GM21576 (cell line): ENCODE results near the gene CPN1.
"Not testable (repeated sequence)": the region's sequence is repeated elsewhere in the genome, so short reads cannot be mapped to it uniquely, and the experiment has no call there.

Source experiments
- ATAC-seq: cut with Tn5 transposase; IDR thresholded peaks from one replicate; pipeline ENCODE4 v1.9.1; 2021; ENCODE audit warnings: mild to moderate bottlenecking, moderate library complexity; ENCODE audit not compliant: unreplicated experiment

CPN1 gene

GRCh38 chr10:100082276-100082675 is 607 bp upstream of the CPN1 start:
- not testable (repeated sequence) for ATAC-seq

- ATAC-seq = no peak
Measured at GRCh38 chr10:100076750-100077149, 4.9 kb downstream of the CPN1 start.

DNA sequence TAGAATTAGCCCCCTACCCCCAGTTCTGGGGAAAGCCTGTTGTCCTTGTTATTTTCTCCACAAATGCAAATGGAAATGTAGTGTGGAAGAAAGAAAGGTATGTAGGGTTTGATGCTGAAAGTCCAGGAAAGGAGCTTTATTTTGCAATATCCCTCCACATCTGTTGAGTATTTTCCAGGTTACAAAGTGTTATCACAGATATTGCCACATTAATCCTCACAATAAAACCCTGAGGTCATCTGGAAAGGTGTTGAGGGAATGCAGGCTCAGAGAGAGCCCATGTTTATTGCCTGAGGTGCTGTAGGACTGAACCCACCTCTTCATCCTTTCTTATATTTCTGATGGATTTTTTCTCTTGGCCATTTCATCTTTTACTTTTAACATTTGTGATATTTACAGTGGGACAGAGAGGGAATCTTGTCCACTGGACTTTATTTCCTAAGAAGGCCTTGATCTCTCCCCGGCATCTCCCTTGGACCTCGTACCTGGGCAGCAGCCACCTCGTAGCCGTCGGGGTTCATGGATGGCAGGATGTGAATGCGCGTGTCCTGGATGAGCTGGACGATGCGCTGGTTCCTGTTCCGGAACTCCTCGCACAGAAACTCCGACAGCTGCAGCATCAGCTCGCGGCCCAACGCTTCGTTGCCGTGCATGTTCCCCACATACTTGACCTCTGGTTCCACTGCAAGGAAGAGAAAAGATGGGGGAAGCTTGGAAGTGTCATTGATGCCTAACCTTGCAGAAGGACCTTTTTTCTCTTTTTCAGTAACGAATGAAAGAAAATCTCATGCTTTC is 6.0 kb downstream of the CPN1 start:
- no peak for ATAC-seq

DNA sequence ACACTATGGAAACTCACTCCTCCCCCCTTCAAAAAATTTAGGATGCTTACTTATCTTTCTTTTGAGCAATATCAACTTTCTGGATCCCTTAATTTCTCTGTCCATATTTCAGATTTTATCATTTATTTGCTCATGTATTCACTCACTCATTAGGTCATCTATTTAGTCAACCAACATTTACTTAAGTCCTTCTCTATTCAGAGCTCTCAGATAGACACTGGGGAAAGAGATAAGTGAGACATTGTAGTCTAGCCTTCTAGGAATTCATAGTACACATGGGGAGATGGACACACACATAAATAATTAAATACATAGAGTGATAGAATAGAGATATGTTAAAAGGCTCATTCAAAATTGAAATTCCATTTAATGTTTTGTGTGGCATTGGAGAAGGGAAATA is 9.2 kb downstream of the CPN1 start:
- no peak for ATAC-seq

GRCh38 chr10:100071529-100071928 is 10.1 kb downstream of the CPN1 start:
- ATAC-seq = no peak

DNA sequence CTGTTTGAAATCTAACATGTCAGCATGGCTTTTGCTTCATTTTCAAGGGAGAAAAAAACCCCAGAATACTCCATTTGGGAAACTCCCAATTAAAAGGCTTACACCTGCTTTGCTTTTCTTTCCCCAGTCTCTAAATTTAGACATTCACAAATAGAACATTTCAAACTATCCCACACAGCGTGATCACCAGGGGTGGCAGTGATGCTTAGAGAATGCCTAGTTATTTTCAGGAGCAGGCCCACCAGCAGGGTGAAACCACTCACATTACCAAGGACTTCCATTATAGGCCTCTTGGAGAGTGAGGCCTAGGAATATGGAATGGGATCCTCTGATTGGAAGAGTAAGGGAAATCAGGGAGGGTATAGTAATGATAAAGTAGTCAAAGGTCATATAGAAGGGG is 14.2 kb downstream of the CPN1 start:
- ATAC-seq = no peak

DNA sequence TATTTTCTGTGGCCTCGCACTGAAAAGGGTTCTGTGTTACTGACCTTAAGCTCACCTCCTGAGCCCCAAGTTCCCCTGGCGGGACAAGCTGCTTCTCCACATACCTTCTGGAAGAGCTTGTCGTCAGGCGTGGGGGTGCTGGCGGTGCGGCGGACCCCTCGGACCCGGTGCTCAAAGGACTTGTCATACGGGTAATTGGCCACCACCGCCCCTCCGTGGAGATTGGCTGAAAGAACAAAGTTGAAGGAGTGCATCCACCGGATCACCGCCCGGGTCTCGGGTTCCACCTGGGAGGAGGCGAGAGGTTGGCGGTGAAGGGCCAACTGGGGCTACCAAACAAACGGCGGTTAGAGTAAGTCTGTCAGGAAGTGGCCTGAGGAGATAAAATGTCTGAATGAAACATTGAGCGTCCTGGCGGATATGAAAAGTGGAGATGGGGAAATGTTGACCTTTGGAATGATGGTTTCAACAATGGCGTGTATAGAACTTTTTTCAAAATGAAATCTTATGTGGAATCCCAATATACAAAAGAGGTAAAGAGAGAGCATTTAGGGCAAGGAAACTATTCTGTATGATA is 16.5 kb downstream of the CPN1 start:
- ATAC-seq = no peak

DNA sequence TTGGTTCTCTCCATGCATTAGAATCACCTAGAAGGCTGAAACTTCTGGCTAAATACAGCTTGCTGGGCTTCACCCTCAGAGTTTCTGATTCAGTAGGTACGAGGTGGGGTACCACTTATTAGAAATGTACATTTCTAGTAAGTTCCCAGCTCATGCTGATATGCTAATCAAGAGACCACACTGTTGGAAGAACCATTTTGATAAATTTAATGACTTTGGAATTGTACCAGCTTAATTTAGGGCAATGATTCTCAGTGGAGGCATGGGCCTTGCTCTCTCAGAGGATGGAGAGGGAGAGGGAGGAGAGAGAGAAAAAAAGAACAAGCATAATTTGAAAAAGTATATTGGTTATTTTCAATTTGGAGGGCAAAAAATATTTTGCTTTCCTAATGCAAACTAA is 20.3 kb downstream of the CPN1 start:
- no peak for ATAC-seq

DNA sequence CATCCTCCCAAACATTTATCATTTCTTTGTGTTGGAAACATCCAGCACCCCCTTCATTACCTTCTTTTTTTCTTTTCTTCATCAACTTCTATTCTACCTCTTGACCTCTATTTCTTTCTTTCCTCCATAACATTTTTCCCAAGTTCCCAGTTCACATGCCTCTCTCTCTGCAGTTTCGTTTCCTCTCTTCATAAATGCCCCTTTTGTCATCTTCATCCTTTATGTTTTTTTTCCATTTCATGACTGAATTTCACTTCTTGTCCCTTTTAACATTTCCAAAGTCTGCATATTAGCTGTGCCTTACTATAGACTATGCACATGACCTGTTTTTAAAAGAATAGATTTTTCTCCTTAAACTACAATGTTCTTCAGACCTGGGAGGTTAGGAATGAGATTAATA is 23.7 kb downstream of the CPN1 start:
- ATAC-seq = no peak

- ATAC-seq = no peak
Measured at GRCh38 chr10:100053686-100054460, 27.8 kb downstream of the CPN1 start.

DNA sequence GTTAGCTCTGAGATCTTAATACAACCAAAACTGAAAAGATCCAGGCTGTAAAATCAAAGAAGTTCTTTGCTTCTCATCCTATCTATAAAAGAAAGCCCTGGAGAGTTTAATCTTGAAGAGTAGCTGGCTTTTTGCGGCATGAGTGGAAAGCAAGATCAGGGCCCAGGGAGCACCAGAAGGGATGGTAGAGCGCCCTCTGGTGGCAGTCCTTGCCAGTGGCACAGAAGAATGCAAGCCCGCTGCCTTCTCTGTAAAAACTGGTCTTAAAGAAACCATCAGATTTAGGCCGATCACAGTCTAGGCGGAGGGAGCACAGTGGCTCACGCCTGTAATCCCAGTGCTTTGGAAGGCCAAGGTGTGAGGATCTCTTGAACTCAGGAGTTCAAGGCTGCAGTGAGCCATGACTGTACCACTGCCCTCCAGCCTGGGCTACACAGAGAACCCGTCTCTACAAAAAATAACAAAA is 35.6 kb downstream of the CPN1 start:
- peak; percentile 82 for ATAC-seq

DNA sequence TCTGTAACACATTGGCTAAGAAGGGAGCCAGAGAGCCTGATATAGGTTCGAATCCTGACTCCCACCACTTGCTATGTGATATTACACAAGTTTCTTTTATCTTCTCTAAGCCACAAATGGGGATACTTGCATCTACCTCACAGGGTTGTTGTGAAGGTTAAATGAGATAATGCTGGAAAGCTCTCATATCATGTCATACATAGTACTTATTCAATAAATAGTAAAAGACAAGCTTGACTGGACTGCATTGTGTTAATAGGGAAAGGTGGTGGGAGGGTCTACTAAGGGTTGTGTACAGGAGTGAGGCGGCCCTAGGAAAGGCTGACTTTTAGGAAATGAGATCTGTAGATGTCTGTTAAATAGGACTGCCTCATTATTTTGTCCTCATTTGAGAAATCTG is 36.1 kb downstream of the CPN1 start:
- ATAC-seq = no peak

GRCh38 chr10:100043796-100044195 is 37.9 kb downstream of the CPN1 start:
- no peak for ATAC-seq

DNA sequence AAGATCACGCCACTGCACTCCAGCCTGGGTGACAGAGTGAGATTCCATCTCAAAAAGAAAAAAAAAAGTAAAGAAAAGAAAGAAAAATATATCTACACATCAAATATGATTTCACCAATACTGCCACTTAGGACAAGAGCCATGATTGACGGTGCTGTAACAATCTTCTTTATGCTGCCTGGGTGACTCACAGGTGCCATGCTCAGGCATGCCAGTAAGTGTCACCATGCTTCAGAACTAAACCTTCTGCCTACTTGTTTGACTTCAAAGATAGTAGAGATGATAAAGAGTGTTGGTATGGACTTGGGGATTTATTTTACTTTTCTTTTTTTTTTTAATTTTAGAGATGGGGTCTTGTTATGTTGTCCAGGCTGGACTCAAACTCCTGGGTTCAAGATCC is 38.3 kb downstream of the CPN1 start:
- ATAC-seq = no peak

DNA sequence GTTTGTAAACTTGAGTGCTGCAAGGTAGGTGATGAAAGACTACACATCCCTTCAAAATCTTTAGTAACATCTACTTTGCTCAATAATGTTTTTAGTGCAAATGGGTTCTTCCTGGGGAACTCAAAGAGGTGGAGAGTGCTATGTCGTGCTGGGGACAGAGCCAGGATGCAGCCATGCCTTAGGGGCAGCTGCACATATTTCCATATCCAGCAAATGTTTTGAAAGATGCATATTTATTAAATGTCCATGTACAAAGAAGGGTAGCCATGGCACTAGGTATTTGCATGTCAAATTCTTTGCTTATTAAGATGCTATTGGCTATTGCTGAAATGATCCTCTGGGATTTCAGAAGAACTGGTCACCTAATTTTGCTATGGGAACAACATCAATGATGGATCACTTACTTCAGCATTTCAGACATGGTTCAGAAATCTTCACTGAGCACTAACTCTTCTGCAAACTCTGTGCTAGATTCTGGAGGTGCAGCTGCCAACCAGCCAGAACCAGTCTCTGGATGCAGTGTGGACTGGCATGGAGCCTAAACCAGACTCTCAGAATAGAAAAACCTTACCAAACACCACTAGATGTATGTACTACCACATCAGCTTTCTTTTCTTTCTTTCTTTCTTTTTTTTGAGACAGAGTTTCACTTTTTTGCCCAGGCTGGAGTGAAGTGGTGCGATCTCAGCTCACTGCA is 40.2 kb downstream of the CPN1 start:
- ATAC-seq = no peak

GRCh38 chr10:100038561-100039071 is 43.1 kb downstream of the CPN1 start:
- ATAC-seq = no peak

DNA sequence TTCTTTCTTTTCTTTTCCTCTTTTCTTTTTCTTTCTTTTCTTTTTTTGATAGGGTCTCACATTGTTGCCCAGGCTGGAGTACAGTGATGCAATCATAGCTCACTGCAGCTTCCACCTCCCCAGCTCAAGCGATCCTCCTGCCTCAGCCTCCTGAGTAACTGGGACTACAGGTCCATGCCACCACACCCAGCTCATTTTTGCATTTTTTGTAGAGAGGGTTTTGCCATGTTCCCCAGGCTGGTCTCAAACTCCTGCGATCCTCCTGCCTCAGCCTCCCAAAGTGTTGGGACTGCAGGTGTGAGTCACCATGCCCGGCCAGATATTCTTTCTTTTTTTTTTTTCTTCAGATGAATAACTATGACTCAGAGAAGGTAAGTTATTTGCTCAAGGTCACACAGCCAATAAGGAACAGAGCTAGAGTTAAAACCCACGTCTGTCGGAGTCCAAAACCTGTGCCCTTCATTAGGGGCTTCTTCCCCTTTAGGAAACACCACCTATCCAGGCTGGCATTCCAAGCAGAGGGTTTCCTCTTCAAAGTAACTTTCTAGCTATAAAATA is 43.8 kb downstream of the CPN1 start:
- ATAC-seq = no peak

- no peak for ATAC-seq
Measured at GRCh38 chr10:100036850-100037249, 44.8 kb downstream of the CPN1 start.

GRCh38 chr10:100033766-100034418 is 47.8 kb downstream of the CPN1 start:
- no peak for ATAC-seq

DNA sequence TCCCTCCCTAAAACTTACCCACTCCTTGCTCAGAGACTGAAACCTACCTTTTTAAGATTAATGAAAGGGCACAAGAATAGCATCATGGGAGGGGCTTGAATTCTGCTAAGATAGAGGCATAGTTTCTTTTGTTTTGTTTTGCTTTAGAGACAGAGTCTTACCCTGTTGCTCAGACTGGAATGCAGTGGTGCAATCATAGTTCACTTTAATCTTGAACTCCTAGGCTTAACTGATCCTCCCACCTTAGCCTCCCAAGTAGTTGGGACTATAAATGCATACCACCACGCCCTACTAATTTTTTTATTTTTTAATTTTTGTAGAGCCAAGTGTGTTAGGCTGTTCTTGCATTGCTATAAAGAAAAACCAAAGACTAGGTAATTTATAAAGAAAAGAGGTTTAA is 54.3 kb downstream of the CPN1 start:
- ATAC-seq = no peak
